ENCODE results near the gene RANBP6. TPM values are rescaled to one million over a fixed set of nuclear protein-coding genes. Genes with fewer than 3 reads are reported as not detected.
"Not testable (repeated sequence)": the region's sequence is repeated elsewhere in the genome, so short reads cannot be mapped to it uniquely, and the experiment has no call there.

The RANBP6 gene
- 14.8 TPM for polyA plus RNA-seq (2012; ENCODE audit: low read depth, missing spikeins)

DNA sequence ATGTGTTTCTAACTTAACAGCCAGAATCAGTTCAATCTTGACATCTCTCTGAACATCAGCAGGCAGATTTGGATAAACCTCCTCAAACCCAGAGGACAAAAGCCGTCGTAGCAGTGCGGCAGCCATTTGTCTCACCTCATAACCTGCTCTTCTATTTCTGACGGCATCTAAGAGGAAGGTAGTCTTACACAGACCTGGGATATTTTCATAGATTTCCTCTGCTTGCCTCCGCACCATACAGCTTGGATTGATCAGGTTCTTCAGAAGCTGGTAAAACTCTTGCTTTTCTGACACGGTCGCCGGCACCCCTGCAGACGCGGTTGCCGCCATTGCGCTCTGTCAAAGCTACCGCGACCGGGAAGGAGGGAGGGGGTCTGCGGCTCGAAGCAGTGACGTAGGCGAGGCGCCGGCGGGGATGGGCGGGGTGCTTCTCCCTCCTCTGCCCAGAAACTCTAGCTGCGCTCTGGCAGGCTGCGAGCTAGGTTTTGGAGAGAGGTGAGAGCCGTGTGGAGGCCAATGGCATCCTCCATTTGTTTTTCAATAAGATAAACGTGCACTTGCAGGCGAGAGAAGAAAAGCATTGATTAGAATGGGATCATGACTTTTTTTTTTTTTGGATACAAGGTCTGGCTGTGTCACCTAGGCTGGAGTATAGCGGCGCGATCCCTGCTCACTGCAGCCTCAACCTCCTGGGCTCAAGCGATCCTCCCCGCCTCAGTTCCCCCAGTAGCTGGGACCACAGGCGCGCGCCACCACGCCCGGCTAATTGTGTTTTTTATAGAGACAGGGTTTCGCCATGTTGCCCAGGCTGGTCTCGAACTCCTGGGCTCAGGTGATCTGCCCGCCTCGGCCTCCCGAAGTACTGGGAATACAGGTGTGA lies at the start of gene RANBP6:
TSS of gene RANBP6 (minus strand) at position 347 of the 880 bp plus-strand sequence. CDS start at position 330, 17 bp downstream.
- no peak for TF ChIP-seq PAX5 (IDR thresholded peaks at IDR 0.05; ENCODE audit: insufficient read depth, low read length, severe bottlenecking)
- peak; percentile 78 for TF ChIP-seq POLR2AphosphoS5 (IDR thresholded peaks at IDR 0.05; ENCODE audit: low read depth, low read length)
- TF ChIP-seq POU2F2 (IDR thresholded peaks at IDR 0.05; ENCODE audit: low read depth, low read length): peak; percentile 64; the same call in 1 of the 2 replicates
- TF ChIP-seq POLR2A (IDR thresholded peaks at IDR 0.05; ENCODE audit: low read depth, low read length): peak; percentile 82
- TF ChIP-seq TAF1 (IDR thresholded peaks at IDR 0.05; ENCODE audit: low read depth, low read length): peak; percentile 89
- TF ChIP-seq SPI1 (IDR thresholded peaks at IDR 0.05; ENCODE audit: low read depth, low read length): no peak
- FAIRE-seq: peak; percentile 96
- peak; percentile 73 for DNase-seq (ENCODE audit: insufficient read length, low spot score)

DNA sequence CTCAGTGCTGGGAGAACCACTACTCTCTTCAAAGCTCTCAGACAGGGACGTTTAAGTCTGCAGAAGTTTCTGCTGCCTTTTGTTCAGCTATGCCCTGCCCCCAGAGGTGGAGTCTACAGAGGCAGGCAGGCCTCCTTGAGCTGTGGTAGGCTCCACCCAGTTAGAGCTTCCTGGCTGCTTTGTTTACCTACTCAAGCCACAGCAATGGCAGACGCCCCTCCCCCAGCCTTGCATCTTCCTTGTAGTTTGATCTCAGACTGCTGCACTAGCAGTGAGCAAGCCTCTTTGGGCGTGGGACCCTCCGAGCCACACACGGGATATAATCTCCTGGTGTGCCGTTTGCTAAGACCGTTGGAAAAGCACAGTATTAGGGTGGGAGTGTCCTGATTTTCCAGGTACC lies 47.7 kb upstream of the RANBP6 start:
- DNase-seq (ENCODE audit: insufficient read length, low spot score); FAIRE-seq: not testable (repeated sequence)

GRCh38 chr9:6055666-6056065 lies 40.2 kb upstream of the RANBP6 start:
- no peak for DNase-seq (ENCODE audit: insufficient read length, low spot score)
- TF ChIP-seq POLR2A (IDR thresholded peaks at IDR 0.05; ENCODE audit: low read depth, low read length) (no peak), POU2F2 (IDR thresholded peaks at IDR 0.05; ENCODE audit: low read depth, low read length) (no peak), SPI1 (IDR thresholded peaks at IDR 0.05; ENCODE audit: low read depth, low read length) (no peak), PAX5 (IDR thresholded peaks at IDR 0.05; ENCODE audit: insufficient read depth, low read length, severe bottlenecking) (no peak), POLR2AphosphoS5 (IDR thresholded peaks at IDR 0.05; ENCODE audit: low read depth, low read length) (no peak), TAF1 (IDR thresholded peaks at IDR 0.05; ENCODE audit: low read depth, low read length) (no peak)
- FAIRE-seq: peak; percentile 41

- no peak for TF ChIP-seq PAX5 (IDR thresholded peaks at IDR 0.05; ENCODE audit: insufficient read depth, low read length, severe bottlenecking)
- TF ChIP-seq TAF1 (IDR thresholded peaks at IDR 0.05; ENCODE audit: low read depth, low read length): no peak
- no peak for TF ChIP-seq POU2F2 (IDR thresholded peaks at IDR 0.05; ENCODE audit: low read depth, low read length)
- no peak for TF ChIP-seq SPI1 (IDR thresholded peaks at IDR 0.05; ENCODE audit: low read depth, low read length)
- no peak for TF ChIP-seq POLR2A (IDR thresholded peaks at IDR 0.05; ENCODE audit: low read depth, low read length)
- TF ChIP-seq POLR2AphosphoS5 (IDR thresholded peaks at IDR 0.05; ENCODE audit: low read depth, low read length): no peak
- DNase-seq (ENCODE audit: insufficient read length, low spot score) (no peak), FAIRE-seq (peak; percentile 90)
These were observed 39.8 kb upstream of the RANBP6 start for GRCh38 chr9:6055216-6055615.

DNA sequence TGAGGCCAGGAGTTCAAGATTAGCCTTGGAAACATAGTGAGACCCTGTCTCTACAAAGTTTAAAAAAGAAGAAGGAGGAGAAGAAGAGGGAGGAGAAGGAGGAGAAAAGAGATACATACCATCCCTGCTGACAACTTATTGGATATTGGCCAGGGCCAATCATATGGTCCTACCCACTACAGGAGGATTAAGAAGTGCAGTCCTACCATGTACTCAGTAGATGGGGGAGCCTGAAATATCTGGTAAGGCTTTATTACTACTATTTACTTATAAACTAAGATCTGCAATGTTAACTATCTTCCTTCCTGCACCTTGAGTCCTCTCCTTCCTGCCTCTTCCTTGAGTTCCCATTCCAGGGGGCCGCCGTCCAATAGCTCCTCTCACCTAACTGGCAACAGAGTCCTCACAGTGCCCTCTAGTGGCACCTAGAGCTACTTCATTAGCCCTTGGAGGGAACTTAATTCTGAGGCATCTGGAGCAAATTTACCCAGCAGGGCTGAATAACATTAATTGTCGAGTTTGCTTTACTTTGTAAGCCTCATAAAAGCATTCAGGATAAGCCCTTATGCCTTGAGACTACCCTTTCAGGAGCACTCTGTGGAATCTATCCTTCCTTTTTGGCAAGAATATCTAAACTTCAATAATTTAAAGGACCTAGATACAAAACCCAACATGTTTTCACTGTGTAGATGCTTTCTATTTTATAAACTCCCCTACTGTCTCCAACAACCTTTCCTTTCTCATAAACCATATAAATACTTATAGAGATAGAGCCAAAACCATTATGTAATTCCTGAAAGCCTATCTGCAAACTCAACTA lies 39.1 kb upstream of the RANBP6 start:
- TF ChIP-seq POLR2AphosphoS5 (IDR thresholded peaks at IDR 0.05; ENCODE audit: low read depth, low read length): no peak
- TF ChIP-seq POU2F2 (IDR thresholded peaks at IDR 0.05; ENCODE audit: low read depth, low read length): no peak
- FAIRE-seq (peak; percentile 87), DNase-seq (ENCODE audit: insufficient read length, low spot score) (no peak)

DNA sequence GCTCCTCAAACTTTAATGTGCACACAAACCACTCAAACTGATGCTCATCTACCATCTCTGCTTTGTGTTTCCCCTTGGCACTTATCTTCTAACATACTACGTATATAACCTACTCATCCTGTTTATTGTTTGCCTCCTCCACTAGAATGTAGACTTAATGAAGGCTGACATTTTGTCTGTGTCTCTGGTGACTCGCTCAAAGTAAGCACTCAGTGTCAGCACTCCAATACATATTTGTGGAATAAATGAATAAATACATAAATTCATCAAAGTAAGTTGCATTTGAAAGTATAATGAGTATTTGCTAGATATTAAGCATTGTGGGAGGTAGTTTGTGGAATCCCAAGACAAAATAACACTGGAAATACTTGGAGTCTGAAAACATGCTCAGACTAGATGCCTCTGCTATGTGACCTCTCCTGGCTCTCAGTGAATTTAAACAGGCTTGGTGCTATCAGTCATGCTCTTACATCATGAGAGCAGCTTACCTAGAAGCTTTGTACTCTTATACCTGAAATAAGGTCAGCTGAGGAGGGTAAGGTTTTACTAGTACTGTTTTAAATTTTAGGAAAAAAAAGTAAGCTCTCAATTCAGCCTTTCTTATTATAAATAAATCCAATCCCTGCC lies 37.0 kb upstream of the RANBP6 start:
- no peak for TF ChIP-seq SPI1 (IDR thresholded peaks at IDR 0.05; ENCODE audit: low read depth, low read length)
- no peak for TF ChIP-seq TAF1 (IDR thresholded peaks at IDR 0.05; ENCODE audit: low read depth, low read length)
- no peak for TF ChIP-seq POLR2A (IDR thresholded peaks at IDR 0.05; ENCODE audit: low read depth, low read length)
- no peak for TF ChIP-seq PAX5 (IDR thresholded peaks at IDR 0.05; ENCODE audit: insufficient read depth, low read length, severe bottlenecking)
- TF ChIP-seq POU2F2 (IDR thresholded peaks at IDR 0.05; ENCODE audit: low read depth, low read length): no peak
- no peak for TF ChIP-seq POLR2AphosphoS5 (IDR thresholded peaks at IDR 0.05; ENCODE audit: low read depth, low read length)
- peak; percentile 56 for FAIRE-seq
- DNase-seq (ENCODE audit: insufficient read length, low spot score): no peak

DNA sequence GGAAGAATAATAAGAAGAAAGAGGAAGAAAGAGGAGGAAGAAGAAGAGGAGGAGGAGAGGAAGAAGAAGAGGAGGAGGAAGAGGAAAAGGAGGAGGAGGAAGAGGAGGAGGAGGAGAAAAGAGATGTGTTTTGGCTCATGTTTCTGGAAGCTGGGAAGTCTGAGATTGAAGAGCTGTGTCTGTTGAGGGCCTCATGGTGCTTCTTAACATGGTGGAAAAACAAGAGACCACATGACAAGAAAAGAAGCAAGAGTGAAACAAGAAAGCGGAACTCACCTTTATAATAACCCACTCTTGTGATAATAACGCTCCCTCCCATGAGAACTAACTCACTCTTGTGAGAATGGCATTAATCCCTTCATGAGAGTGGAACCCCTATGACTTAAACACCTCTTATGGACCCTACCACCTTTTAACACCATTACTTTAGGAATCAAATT lies 36.1 kb upstream of the RANBP6 start:
- FAIRE-seq (peak; percentile 79), DNase-seq (ENCODE audit: insufficient read length, low spot score) (no peak)
- no peak for TF ChIP-seq POU2F2 (IDR thresholded peaks at IDR 0.05; ENCODE audit: low read depth, low read length)
- peak; percentile 96 for TF ChIP-seq SPI1 (IDR thresholded peaks at IDR 0.05; ENCODE audit: low read depth, low read length)

DNA sequence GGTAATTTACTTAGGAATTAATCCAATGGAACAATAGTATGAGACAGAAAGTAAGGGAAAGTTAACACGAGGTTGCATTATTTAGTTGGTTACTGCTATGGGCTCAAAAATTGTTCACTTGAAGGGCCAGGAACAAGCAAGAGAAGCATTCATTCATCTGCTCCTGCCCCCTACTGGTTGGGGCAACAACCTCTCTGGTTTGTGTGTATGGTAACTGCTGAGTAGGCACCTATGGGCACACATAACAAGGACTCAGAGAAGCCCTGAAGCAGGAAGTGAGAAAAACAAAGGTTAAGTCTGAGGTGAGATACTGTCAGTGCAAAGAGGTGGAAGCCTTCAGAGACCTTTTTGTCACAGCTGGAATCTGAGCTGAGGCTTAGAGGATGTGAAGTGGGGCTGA lies 34.4 kb upstream of the RANBP6 start:
- no peak for DNase-seq (ENCODE audit: insufficient read length, low spot score)
- FAIRE-seq: peak; percentile 76
- TF ChIP-seq POU2F2 (IDR thresholded peaks at IDR 0.05; ENCODE audit: low read depth, low read length) (no peak), SPI1 (IDR thresholded peaks at IDR 0.05; ENCODE audit: low read depth, low read length) (peak; percentile 79)

DNA sequence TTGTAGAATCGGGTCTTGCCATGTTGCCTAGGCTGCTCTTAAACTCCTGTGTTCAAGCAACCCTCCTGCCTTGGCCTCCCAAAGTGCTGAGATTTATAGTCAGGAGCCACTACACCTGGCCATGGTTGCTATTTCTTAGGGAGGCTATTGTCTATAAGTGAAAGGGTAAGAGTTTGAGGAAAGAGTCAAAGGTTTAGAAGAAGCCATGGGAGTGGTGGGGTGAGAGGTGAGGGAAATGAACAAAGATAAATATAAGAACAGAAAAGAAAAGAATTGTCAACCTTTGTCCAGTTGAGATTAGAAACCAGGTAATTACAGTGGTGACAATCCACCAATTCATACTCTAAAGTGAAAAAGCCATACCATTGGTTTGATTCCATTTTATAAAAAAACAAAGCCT lies 32.6 kb upstream of the RANBP6 start:
- TF ChIP-seq TAF1 (IDR thresholded peaks at IDR 0.05; ENCODE audit: low read depth, low read length) (no peak), SPI1 (IDR thresholded peaks at IDR 0.05; ENCODE audit: low read depth, low read length) (no peak), POLR2A (IDR thresholded peaks at IDR 0.05; ENCODE audit: low read depth, low read length) (no peak), PAX5 (IDR thresholded peaks at IDR 0.05; ENCODE audit: insufficient read depth, low read length, severe bottlenecking) (no peak), POLR2AphosphoS5 (IDR thresholded peaks at IDR 0.05; ENCODE audit: low read depth, low read length) (no peak), POU2F2 (IDR thresholded peaks at IDR 0.05; ENCODE audit: low read depth, low read length) (no peak)
- DNase-seq (ENCODE audit: insufficient read length, low spot score) (no peak), FAIRE-seq (no peak)
